Keratinocyte (primary cell): Measurements from ENCODE around the gene TBK1. TPM values are rescaled to one million over a fixed set of nuclear protein-coding genes. Genes with fewer than 3 reads are reported as not detected.

Experiments used
- DNase-seq: peaks from one replicate; pipeline ENCODE4 v3.0.0-alpha.2; 2011; ENCODE audit warnings: low read depth, missing footprints, low spot score
- FAIRE-seq: peaks from 2 replicates; lab custom pipeline; 2011; peaks lifted over from hg19 to GRCh38; lab: Jason Lieb, UNC
- H2AFZ ChIP-seq: 2 replicates; pipeline ENCODE4 v1.6.0; 2012; ENCODE audit warnings: low read length, control low read depth, inconsistent platforms; ENCODE audit not compliant: control insufficient read depth
- H3K27ac ChIP-seq: 2 replicates; pipeline ENCODE4 v1.5.1; 2011; ENCODE audit warnings: low read length; ENCODE audit not compliant: control insufficient read depth, insufficient read depth
- H3K27me3 ChIP-seq: 3 replicates; pipeline ENCODE4 v1.6.0; 2011; ENCODE audit warnings: low read length; ENCODE audit not compliant: control insufficient read depth, insufficient read depth; ENCODE audit errors: extremely low read depth
- H3K36me3 ChIP-seq, 2 experiments: 2 replicates in 1 of 2; 3 replicates in 1 of 2; pipeline ENCODE4 v1.5.1; 2011; ENCODE audit warnings: low read length in 2 of 2, mild to moderate bottlenecking in 1 of 2; ENCODE audit not compliant: control insufficient read depth in 2 of 2, insufficient read depth in 2 of 2; ENCODE audit errors: extremely low read depth in 1 of 2
- H3K4me1 ChIP-seq: 3 replicates; pipeline ENCODE4 v1.5.1; 2011; ENCODE audit warnings: low read length; ENCODE audit not compliant: control insufficient read depth, insufficient read depth; ENCODE audit errors: extremely low read depth
- H3K4me2 ChIP-seq: 3 replicates; pipeline ENCODE4 v1.6.0; 2011; ENCODE audit warnings: low read depth, low read length; ENCODE audit not compliant: control insufficient read depth, insufficient read depth; ENCODE audit errors: extremely low read depth
- H3K4me3 ChIP-seq, 3 experiments: fragments of 200-600 bp in 1 of 3; sonication (generic) in 1 of 3; 2 replicates in 2 of 3; 3 replicates in 1 of 3; pipeline ENCODE4 v1.5.1; 2011 to 2016; ENCODE audit warnings: low read length in 3 of 3, mild to moderate bottlenecking in 3 of 3, control low read depth in 2 of 3, inconsistent platforms in 1 of 3, low read depth in 1 of 3, mixed read lengths in 1 of 3, mixed run types in 1 of 3, moderate library complexity in 1 of 3; ENCODE audit not compliant: control insufficient read depth in 2 of 3, insufficient read depth in 2 of 3; ENCODE audit errors: extremely low read depth in 1 of 3
- H3K79me2 ChIP-seq: 2 replicates; pipeline ENCODE4 v1.6.0; 2012; ENCODE audit warnings: low read length; ENCODE audit not compliant: control insufficient read depth, insufficient read depth
- H3K9ac ChIP-seq: 3 replicates; pipeline ENCODE4 v1.6.0; 2011; ENCODE audit warnings: low read length; ENCODE audit not compliant: control insufficient read depth, insufficient read depth; ENCODE audit errors: extremely low read depth
- H3K9me1 ChIP-seq: 3 replicates; pipeline ENCODE4 v1.6.0; 2011; ENCODE audit warnings: low read length; ENCODE audit not compliant: control insufficient read depth, insufficient read depth; ENCODE audit errors: extremely low read depth
- H3K9me3 ChIP-seq: 2 replicates; pipeline ENCODE4 v1.5.1; 2012; ENCODE audit warnings: low read depth, low read length; ENCODE audit not compliant: control insufficient read depth
- H4K20me1 ChIP-seq: 3 replicates; pipeline ENCODE4 v1.6.0; 2011; ENCODE audit warnings: low read length; ENCODE audit not compliant: control insufficient read depth, insufficient read depth; ENCODE audit errors: extremely low read depth
- EZH2 ChIP-seq: IDR thresholded peaks from one replicate; pipeline ENCODE4 v1.6.1; 2012; ENCODE audit warnings: inconsistent platforms, mild to moderate bottlenecking, low read length, moderate library complexity
- dilution Hi-C: fragments of 300-500 bp; cut with MboI; formaldehyde crosslinking; loops from one replicate; pipeline ENCODE4 v1.7.0; 2020; ENCODE audit warnings: low sequenced_read_pairs; ENCODE audit not compliant: extremely low pct_ligation_motif_present
- polyA plus RNA-seq, 5 experiments: library from polyadenylated mRNA; depleted of rRNA in 3 of 5; stranded (reverse) in 3 of 5; stranded (forward) in 1 of 5; unstranded in 1 of 5; fragments of >200 nt; gene quantifications; 1 replicate in 1 of 5; 2 replicates in 3 of 5; 3 replicates in 1 of 5; pipeline versions ENCODE4 v1.2.1 to v1.2.3, GENCODE V29; 2011 to 2012; ENCODE audit warnings: missing spikeins in 2 of 5, low read depth in 1 of 5, low replicate concordance in 1 of 5
- TF ChIP-seq, protein P1 (sequence below), 3 experiments: IDR thresholded peaks in 1 of 3; conservative IDR thresholded peaks in 1 of 3; optimal IDR thresholded peaks in 1 of 3; 2 replicates in 2 of 3; 3 replicates in 1 of 3; pipeline versions ENCODE3 to v1.5.1; 2011; ENCODE audit warnings: low read length in 3 of 3, mild to moderate bottlenecking in 3 of 3, moderate library complexity in 2 of 3, control low read depth in 1 of 3, inconsistent platforms in 1 of 3; ENCODE audit not compliant: insufficient read depth in 2 of 3; ENCODE audit errors: extremely low read depth in 1 of 3

Gene TBK1
- polyA plus RNA-seq, 1 donor (not counting 4 experiments of a cell fraction or from before 2014, with no cell fraction given): 19.1 TPM

DNA sequence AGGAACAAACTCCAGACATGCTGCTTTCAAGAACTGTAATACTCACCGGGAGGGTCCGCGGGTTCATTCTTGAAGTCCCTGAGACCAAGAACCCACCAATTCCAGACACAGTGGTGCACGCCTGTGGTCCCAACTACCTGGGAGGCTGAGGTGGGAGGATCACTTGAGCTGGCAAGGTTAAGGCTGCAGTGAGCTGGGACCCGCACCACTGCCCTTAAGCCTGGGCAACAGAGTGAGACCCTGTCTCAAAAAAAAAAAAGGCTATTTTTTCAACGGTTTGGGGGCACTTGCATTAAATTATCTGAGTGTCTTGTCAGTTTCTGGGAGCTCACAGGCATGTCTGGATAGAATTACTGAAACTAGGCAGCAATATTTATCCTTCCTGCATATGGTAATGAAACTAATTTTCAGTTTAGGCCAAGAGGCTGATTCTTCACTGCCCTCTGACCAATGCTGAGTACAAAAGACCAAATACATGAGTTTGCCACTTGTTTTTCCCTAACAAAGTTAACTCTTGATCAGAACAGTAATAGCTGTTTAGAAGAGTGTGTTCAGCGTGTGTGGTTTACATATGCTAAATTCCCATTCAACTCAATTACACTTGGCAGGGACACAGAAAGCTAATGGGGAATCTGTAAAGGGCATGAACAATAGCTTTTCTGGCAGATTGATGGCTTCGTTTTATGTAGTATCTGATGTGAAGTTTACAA lies 92.6 kb downstream of the TBK1 start:
- Histone ChIP-seq H3K9me3 (no peaks in the 10 kb centered on the region), H3K9ac (no peak overlapping the region), H3K4me2 (no peak overlapping the region), H3K4me1 (no peaks in the 10 kb centered on the region), H3K36me3 (no peaks in the 10 kb centered on the region), H3K27ac (no peak overlapping the region), H4K20me1 (no peaks in the 10 kb centered on the region), H3K4me3 (no peak overlapping the region), H2AFZ (no peak overlapping the region), H3K79me2 (no peaks in the 10 kb centered on the region), H3K9me1 (no peaks in the 10 kb centered on the region), H3K27me3 (no peaks in the 10 kb centered on the region)
- dilution Hi-C loops: loop anchor here (25.0 kb wide), 1 partner anchor 143 kb away; no protein-coding TSS in a partner anchor
- DNase-seq (no peak), FAIRE-seq (no peak)
- TF ChIP-seq, protein P1, sequence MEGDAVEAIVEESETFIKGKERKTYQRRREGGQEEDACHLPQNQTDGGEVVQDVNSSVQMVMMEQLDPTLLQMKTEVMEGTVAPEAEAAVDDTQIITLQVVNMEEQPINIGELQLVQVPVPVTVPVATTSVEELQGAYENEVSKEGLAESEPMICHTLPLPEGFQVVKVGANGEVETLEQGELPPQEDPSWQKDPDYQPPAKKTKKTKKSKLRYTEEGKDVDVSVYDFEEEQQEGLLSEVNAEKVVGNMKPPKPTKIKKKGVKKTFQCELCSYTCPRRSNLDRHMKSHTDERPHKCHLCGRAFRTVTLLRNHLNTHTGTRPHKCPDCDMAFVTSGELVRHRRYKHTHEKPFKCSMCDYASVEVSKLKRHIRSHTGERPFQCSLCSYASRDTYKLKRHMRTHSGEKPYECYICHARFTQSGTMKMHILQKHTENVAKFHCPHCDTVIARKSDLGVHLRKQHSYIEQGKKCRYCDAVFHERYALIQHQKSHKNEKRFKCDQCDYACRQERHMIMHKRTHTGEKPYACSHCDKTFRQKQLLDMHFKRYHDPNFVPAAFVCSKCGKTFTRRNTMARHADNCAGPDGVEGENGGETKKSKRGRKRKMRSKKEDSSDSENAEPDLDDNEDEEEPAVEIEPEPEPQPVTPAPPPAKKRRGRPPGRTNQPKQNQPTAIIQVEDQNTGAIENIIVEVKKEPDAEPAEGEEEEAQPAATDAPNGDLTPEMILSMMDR (optimal IDR thresholded peaks at IDR 0.05 in 1 of 3, IDR thresholded peaks at IDR 0.05 in 1 of 3, conservative IDR thresholded peaks at IDR 0.05 in 1 of 3; ENCODE audit: extremely low read depth in 1 of 3, insufficient read depth in 2 of 3, low read length in 3 of 3): no peak
- TF ChIP-seq EZH2: no peak

DNA sequence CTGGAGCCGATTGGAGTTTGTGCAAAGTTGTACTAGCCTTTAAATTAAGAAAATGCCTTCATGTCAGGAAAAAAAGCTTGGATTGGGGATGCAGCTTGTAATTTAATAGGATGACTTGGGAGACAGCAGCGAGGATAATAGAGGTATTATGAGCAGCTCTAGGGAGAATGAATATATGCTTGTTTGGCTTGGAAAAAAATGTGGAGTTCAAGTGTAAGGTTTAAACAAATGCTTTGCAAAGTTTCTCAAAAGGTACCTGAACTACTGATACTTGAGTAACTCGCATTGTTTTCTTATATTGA lies 93.1 kb downstream of the TBK1 start:
- no peak overlapping the region for H3K9ac ChIP-seq
- no peaks in the 10 kb centered on the region for H3K27me3 ChIP-seq
- no peaks in the 10 kb centered on the region for H3K79me2 ChIP-seq
- H3K27ac ChIP-seq: no peak overlapping the region
- dilution Hi-C loops: loop anchor here (25.0 kb wide), 1 partner anchor 142 kb away; no protein-coding TSS in a partner anchor
- H2AFZ ChIP-seq: no peak overlapping the region
- no peaks in the 10 kb centered on the region for H3K4me1 ChIP-seq
- no peak overlapping the region for H3K4me2 ChIP-seq
- no peaks in the 10 kb centered on the region for H3K9me3 ChIP-seq
- no peaks in the 10 kb centered on the region for H4K20me1 ChIP-seq
- DNase-seq (no peak), FAIRE-seq (no peak)
- TF ChIP-seq, protein P1 (optimal IDR thresholded peaks at IDR 0.05 in 1 of 3, IDR thresholded peaks at IDR 0.05 in 1 of 3, conservative IDR thresholded peaks at IDR 0.05 in 1 of 3; ENCODE audit: extremely low read depth in 1 of 3, insufficient read depth in 2 of 3, low read length in 3 of 3): no peak
- TF ChIP-seq EZH2: no peak
- no peaks in the 10 kb centered on the region for H3K9me1 ChIP-seq
- no peaks in the 10 kb centered on the region for H3K36me3 ChIP-seq
- no peak overlapping the region for H3K4me3 ChIP-seq
